ENCODE data around the gene TRPC6.

The TRPC6 gene

DNA sequence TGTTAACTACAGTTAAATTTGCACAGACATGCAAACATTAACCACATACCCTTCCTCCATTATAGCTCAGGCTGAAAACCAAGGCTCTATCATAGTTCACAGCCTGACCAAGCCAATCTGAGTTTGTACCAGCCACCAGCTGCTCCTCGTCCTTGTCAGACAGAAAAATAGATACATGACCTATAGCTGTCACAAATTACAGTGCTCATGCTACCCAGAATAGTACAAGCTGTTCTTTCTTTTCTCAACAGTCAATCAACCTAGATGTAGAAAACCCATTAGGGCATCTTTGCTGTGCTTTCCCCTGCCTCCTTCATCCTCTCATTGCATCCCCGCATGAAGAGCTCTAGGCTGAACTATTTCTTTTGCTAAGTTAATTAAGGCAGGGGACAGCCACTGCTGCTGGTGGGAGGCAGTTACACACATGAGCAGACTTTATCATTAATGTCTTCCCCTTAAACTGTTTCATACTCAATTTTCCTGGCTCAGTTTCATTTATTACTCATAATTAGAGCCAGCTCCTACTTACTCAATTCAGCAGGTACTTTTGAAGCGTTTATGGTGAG lies 148.3 kb downstream of the TRPC6 start:
- DNase-seq (ENCODE audit: low spot score), result no peak
- in situ Hi-C loops (cut with MboI; ENCODE audit: low pct_unique_long_range_greater_than_20kb, low sequenced_read_pairs, unreplicated experiment), result no loop called here
- TF ChIP-seq CTCF (IDR thresholded peaks at IDR 0.05; ENCODE audit: extremely low read depth, insufficient read depth, missing control alignments), result no peak

DNA sequence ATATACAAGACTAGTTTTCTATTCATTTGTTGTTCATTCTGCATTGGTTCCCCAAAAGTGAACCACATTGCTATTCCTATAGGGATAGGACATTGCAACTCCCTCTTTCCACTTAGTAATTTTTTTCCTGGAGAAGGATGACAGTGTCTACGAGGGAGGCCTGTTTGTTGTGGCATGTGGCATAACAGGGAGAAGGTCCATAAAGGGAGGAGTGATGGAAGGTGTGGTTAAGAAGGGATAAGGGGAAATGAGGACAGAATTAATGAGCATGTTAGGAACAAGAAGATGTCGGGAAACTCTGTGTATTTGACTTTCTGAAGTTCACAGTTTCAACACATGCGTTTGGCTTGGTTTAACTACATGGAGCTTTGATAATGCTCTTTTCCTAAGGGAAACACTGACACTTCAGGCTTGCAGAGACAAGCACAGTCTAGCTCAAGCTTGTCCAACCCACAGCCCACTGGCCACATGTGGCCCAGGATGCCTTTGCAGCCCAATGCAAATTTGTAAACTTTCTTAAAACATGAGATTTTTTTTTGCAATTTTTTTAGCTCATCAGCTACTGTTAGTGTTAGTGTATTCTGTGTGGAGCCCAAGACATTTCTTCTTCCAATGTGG lies 149.7 kb downstream of the TRPC6 start:
- no peak for DNase-seq (ENCODE audit: low spot score)
- in situ Hi-C loops (cut with MboI; ENCODE audit: low pct_unique_long_range_greater_than_20kb, low sequenced_read_pairs, unreplicated experiment), result no loop called here
- TF ChIP-seq CTCF (IDR thresholded peaks at IDR 0.05; ENCODE audit: extremely low read depth, insufficient read depth, missing control alignments), result no peak

DNA sequence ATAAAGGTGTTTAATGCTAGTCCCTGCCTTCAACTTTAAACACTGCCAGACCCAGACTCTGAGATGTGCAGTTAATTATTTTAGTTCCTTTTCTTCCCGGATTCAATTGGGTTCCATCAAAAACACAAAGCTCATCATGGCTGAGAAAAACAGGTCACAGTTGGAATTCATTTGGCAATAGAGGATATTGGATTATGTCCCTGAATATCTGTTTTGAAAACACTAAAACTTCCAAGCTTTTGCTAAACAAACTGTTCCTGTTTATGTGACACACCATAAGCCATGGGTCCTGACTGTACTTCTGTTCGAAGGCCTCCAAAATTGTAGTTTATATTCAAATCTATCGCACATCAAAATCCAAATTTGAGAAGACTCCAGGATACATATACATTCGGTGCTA lies 150.7 kb downstream of the TRPC6 start:
- TF ChIP-seq CTCF (IDR thresholded peaks at IDR 0.05; ENCODE audit: extremely low read depth, insufficient read depth, missing control alignments), result no peak
- in situ Hi-C loops (cut with MboI; ENCODE audit: low pct_unique_long_range_greater_than_20kb, low sequenced_read_pairs, unreplicated experiment), result no loop called here
- no peak for DNase-seq (ENCODE audit: low spot score)

DNA sequence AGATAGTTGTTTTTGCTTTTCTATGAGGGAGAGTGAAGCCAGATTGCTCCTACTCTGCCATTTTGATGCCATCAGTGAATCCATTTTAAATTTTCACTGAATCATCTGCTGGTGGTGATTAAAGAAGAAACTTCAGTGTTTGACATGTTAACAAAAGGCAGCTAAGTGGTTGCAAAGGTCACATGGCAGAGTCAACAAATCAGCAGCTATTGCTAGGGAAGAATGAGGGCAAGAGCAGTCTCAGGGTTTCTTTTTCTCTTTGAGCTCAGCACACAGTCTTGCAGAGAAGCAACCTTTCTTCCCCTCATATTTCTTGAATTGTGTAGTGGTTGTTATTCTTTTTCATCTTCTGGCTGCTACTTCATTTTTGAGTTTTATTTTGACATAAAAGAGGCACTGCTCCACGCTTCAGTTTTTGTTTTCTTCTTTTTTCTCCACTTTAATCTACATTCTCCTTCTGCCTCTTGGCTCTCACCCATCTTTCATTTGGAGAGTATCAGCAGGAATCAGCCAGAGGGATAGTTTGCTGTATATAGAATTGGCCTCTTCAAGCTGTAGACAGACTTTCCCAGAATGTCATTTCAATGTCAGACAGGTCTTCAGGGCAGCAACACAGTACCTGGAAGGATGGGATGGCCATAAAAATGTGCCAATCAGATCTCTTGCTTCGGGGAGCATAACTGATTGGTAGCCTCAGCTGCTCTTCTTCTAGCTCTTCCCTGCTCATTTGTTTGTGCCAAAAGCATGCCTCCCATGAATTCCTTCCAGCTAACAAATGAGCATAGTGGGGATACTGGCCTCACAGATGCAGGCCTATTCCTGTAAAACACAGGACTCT lies 153.9 kb downstream of the TRPC6 start:
- no peak for TF ChIP-seq CTCF (IDR thresholded peaks at IDR 0.05; ENCODE audit: extremely low read depth, insufficient read depth, missing control alignments)
- DNase-seq (ENCODE audit: low spot score), result no peak
- in situ Hi-C loops (cut with MboI; ENCODE audit: low pct_unique_long_range_greater_than_20kb, low sequenced_read_pairs, unreplicated experiment), result no loop called here

DNA sequence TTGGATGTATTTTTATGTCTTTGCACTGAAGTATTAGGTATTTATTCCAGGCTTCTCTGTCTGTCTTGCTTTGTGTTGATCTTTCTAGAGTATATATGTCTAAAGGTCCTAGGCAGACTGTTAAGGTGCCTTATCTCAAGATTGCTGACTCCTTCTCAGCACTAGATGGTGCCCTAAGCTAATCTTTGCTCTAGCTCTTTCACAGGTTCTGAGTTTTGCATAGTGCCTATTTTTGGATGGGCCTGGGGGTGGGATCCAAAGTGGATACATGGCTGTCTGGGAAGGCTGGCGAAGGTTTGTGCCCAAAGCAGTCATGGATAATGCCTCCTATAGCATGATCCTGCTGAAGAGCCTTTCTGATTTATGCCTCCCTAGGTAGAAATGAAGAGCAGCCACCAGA lies 154.9 kb downstream of the TRPC6 start:
- in situ Hi-C loops (cut with MboI; ENCODE audit: low pct_unique_long_range_greater_than_20kb, low sequenced_read_pairs, unreplicated experiment), result no loop called here
- TF ChIP-seq CTCF (IDR thresholded peaks at IDR 0.05; ENCODE audit: extremely low read depth, insufficient read depth, missing control alignments), result peak; percentile 35
- no peak for DNase-seq (ENCODE audit: low spot score)

DNA sequence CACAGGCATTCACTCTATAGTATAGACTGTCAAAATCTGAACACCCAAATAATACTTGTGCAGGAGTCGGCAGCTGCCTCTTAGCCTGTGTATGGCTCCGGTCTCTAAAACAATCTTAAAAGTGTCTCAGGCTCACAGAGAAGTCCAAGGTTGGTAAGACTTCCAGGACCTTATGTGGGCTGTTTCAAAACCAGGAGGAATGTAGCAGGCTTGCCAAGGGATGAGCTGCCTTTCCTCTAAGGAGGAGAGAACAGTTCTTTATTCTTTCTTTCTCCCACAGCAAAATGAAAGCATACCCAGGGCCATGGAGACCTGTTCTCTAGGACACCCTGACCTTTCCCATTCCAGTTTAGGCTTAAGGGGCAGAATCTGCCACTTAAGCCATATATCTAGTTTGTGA lies 176.5 kb downstream of the TRPC6 start:
- in situ Hi-C loops (cut with MboI; ENCODE audit: low pct_unique_long_range_greater_than_20kb, low sequenced_read_pairs, unreplicated experiment), result no loop called here
- no peak for DNase-seq (ENCODE audit: low spot score)
- no peak for TF ChIP-seq CTCF (IDR thresholded peaks at IDR 0.05; ENCODE audit: extremely low read depth, insufficient read depth, missing control alignments)
